HG02642 (cell line): ENCODE results near the gene RNF150.
A peak's percentile ranks its signal among the peaks of the same experiment; 100 is the strongest.
"Not testable (repeated sequence)": the region's sequence is repeated elsewhere in the genome, so short reads cannot be mapped to it uniquely, and the experiment has no call there.

ENCODE experiments used
- ATAC-seq: cut with Tn5 transposase; IDR thresholded peaks from one replicate; pipeline ENCODE4 v1.9.1; 2021; ENCODE audit warnings: mild to moderate bottlenecking; ENCODE audit not compliant: unreplicated experiment, poor library complexity

The RNF150 gene

DNA sequence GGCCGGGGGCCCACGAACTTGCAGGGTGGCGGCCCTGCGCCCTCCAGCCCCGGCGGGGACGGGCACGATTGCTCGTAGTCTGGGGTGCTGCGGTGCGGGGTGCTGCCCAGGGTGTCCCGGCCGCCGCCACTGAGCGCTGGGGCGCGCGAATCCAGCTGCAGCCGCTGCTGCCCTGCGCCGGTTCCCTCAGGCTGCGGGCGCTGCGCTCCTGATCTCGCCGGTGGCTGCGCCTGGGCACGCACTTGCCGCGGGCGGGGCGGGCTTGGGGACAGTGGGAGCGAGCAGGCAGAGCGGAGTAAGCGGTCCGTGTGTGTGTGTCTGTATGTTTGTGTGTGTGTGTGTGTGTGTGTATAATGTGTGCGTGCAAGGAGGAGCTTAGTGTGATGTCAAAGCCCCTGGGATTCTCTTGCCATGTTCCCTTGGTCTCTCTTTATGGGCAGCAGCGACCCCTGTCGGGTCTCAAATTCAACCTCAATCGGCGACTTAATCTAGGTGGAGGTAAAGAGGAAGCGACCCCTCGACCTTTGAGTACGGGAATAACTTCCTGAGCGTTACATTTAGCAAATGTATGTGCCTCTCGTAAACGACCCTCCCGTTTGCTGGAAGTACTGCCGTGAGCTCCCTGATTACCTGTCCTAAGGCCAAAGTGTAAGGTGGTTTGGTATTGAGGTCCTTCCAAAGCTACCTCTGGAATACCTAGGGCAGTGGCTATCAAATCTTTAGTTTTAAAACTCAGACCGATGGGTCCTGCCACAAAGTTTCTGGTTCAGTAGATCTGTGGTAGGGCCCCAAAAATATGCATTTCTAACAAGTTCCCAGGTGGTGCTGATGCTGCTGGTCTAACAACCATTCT, at the start of gene RNF150:
RNF150 (minus strand) TSS at position 324 of the 853 bp plus-strand sequence.
- ATAC-seq, result peak; percentile 74

DNA sequence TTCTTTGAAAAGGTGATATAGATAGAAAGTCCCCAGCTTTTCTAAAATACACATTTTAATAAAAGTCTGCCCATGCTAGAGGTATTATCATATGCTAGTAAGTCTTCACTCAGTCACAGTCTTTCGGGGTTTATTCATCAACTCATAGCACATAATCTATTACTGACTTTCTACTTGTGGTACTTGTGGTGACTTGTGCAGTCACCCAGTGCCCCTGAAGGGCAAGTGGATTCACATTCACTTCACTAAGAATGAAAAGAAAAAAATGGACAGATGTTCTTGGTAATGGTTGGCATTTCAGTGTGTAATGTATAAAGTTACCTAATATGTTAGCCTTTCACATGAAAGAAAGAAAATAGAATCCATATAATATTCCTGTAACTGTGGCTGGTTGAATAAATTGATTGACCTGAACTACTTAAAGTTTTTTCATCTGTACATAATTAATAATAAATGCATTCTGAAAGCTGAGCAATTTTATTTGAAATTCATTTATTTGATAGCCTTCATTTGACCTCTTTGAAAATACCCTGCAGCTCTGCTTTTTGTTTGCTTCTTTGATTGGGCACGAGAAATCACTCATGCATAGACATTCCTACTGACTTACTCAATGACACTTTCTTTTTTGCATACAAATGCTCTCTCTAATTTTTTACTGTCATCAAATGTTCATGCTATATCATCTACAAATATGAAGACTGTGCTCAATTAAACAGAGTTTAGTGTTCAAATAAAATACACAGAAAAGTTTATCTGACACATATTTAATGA, 47.9 kb upstream of the RNF150 start:
- ATAC-seq, result no peak

DNA sequence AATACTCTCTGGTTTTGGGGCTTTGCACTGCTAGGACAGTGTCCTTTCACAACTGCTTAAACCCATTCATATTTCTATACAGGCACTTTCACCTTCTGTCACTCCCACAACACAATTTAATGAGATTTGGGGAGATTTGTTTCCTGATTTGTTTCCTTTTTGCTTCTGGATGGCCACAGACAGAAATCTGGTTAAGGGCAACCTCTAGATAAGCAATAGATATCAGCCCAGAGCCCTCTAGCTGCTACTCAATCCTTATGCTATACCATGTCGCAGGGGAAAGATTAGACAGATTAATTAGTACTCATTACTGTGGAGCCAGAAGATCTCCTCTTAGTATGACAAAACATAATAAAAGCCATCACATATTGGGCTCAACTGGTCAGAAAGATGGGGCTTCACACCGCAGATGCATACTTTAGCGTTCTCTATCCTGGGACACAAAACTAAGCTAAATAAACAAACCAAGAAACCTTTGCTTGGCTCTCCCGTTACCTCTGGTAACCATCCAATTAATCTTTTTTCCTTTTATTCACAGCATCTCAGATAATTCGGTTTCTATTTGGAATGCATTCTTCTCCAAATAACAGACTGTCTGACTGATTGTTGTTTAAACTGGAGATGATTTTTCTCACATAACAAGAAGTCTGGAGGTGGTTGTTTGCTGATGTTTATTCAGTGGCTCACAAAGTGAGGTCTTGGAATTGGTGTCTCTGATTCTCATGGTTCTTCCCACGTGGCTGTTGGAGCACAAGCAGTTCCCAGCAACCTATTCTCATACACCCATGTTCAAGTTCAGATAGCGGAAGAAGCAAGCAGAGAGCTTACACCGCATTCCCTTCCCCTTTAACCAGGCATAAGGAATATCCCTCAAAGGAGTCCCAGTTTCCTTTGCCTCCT, 46.5 kb upstream of the RNF150 start:
- ATAC-seq, result no peak

DNA sequence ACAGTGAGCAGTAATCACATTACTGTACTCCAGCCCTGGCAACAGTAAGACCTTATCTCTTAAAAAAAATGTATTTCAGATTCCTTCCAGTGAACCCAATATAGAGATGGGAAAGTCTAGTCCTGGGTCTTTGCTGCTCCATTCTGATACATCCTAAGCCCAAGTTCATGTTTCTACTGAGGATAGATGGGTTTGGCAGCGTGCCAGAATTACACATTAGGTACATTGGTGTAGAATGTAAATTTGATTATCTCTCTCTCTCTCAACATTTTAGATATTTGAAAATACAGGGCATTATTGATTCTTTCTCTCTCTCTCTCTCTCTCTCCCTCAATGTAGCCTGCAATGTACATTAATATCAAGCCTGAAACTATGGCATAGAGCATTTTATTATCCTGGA, 43.9 kb upstream of the RNF150 start:
- ATAC-seq, result no peak

DNA sequence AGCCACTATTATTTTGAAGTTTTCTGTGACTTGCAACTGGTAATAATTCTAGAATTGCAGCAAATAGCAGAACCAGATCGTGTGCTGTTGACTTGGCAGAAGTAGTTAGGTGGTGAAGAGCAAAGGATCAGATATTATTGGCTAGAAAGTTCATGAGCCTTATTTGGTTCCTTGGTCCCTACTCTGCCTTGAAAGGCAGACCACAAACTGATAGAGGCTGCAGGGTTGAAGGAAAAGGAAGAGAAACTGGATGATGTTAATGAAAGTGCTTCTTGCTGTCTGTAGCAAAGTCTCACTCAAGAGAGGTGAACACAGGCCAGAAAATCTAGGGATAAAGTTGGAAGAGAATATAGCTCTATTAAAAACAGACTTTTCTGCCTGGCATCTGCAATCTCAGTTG, 41.2 kb upstream of the RNF150 start:
- ATAC-seq, result no peak

DNA sequence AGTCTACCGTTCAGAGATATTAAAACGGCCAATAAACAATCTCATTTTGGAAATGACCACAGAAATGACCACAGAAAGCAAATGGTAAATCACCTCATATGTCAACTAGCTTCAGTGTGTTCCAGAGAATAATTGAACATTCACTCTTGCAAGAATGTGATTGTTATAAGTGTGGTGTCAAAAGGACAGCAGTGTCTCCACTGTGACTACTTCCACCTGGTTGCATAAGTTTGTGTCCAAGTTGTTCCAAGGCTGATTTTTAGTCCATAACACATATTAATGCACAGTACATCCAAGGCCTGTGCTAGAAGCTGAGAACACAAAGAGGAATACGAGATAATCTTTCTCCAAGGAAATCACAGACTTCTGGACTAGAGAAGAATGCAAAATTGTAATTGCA, 37.4 kb upstream of the RNF150 start:
- ATAC-seq, result no peak

DNA sequence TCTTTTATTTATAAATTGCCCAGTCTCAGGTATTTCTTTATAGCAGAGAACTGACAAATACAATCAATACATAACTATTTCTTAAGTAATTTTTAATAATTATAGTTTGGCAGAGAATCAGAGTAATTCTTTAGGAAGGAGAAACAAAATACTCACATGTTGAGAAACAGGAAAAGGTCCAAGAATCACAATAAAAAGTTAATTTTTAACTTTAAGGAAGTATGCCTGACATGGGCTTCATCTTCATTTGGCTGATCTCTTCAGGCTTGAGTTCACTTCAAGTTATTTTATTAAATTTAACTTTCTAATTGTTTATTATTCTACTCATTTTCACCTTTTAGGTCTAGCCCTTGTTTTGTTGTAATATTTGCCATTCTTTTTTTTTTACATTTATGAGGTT, 36.1 kb upstream of the RNF150 start:
- ATAC-seq, result no peak

DNA sequence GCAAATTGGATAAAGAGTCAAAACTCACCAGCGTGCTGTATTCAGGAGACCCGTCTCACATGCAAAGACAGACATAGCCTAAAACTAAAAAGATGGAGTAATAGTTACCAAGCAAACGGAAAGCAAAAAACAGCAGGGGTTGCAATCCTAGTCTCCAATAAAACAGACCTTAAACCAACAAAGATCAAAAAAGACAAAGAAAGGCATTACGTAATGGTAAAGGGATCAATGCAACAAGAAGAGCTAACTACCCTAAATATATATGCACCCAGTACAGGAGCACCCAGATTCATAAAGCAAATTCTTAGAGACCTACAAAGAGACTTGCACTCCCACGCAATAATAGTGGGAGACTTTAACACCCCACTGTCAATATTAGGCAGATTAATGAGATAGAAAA, 31.7 kb upstream of the RNF150 start:
- ATAC-seq, result not testable (repeated sequence)

GRCh38 chr4:141159027-141159426, 25.8 kb upstream of the RNF150 start:
- ATAC-seq, result no peak

DNA sequence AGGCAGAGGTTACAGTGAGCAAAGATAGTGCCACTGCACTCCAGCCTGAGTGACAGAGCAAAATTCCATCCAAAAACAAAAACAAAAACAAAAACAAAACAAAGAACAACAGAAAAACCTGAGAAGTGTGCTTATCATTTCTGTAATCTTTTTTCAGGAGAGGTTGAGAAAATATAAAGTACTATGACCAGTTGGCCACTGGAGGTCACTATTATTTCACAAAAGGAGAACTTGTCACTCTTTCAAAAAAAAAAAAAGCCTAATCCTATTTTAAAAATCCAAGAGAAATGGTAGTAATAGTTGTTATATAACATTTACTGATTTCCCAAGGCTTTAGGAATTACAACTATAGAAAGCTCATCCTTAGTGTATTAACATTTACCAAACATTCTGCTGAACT, 24.9 kb upstream of the RNF150 start:
- ATAC-seq, result no peak

DNA sequence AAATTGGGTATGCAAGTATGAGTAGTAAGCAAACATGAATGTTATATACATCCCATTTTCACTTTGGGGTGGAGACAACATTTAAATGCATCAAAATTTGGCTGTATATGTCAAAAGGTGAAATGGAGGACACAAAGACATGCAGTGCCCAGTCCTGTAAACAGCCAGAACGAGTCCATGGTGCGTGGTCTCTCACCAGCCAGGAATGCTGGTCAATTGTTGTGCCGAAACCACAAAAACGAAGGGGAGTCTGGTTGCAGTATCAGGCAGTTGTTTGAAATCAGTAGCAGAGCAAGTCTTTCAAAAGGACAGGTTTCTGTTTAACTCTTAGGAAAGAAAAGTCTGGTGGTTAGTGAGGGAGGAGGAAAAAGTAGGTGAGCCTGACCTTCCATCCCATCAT, 22.3 kb upstream of the RNF150 start:
- ATAC-seq, result no peak

DNA sequence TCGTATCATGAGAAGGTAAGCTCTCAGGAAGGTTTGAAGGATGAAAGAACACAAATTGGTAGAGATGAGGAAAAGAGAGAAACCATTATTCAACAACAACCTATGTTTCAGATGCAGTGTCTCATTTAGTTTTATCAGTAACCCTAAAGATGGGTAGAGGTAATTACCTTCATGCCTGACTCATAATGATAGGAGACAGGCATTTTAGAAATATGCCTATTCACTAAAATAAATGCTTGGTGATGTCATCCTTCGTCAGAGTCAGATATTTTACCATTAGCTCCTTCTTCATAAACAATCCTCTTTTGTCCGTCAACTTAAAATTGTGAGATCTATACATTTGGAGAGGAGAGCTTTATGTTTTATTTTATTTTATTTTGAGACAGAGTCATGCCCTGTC, 21.5 kb upstream of the RNF150 start:
- ATAC-seq, result no peak

DNA sequence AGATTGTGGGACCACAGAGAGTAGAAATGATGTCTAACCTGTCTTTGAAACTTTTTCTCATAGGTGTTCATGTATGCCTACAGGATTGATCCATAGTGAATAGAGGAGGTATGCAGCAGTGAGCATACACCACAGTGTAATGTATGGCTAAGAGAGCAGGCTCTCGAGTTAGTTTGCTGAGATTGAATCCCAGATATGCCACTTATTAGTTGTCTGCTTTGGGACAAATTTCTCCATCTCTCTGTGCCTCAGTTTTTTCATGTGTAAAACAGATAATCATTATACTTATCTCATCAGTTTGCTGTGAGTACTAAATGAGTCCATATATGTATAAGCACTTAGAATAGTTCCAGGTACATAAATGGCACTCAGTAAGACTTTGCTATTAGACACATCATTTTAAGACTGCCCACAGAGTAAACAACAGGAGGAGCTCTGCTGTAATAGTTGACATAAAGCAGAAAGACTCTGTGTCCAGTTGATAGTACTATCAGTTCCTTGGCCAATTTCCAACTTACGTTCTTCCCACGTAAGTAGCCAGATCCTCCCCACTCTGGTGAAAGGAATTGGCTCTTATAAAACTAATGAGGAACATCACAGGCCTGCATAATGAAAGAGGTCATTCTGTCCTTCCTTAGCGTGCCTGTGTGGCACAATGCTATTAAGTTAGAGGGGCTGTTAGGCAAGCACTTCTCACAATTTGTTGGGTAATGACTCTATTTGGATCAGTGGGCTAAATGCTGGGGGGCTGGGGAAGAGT, 20.7 kb upstream of the RNF150 start:
- no peak for ATAC-seq

DNA sequence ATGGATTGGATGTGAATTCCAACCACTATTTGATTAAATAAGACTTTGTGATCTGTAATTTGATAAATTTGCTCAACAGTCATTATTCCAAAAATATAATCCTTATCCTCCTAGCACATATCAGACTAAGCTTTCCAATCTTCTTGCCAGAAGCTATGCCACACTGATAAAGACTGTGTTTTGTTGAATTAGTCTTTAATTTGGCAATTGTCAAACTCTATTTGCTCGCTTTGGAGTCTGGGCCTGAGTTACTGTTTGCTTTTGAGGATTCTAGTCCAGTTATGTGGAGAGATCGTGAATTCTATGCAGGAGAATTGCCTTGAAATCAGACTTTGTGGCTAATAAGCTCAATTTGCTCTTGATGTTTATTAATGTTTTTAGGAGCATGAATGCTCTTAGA, 10.9 kb upstream of the RNF150 start:
- no peak for ATAC-seq

GRCh38 chr4:141142423-141142822, 9.2 kb upstream of the RNF150 start:
- no peak for ATAC-seq

DNA sequence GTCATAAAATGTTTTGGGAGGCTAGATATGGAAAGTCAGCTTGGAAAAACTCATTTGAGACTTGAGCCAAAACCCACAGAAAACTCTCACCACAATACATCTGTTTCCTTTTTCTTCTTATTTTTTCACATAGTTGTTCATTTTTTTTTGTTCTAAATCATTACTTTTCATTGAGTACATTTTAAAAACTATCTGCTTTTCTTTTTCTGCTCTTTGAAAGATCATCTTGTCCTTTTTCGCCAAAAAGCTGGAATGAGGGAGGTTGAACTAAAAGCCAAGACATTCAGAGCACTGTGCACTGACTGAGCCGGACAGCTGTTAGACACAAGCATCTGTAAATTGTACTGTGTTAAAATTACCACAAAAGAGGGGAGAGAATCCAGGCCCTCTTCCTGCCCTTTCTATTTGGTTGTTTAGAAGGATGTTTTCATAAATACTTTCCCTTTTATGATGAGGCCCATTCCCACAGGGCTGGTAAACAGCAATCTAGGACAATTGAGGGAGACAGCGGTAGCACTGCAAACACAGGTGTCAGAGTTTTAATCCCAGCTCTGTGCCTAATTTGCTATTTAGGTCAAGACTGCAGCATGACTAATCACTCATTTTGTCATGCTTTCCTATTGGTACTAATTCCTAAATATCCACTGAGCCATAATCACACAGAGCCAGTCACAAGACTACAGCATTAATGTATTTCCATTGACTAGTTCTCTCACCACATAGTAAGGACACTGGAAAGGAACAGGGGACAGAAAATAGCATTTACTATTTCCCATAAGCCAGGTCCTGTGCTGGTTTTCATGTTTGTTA, 7.3 kb upstream of the RNF150 start:
- ATAC-seq, result no peak

GRCh38 chr4:141133999-141134995, 1.0 kb upstream of the RNF150 start:
- no peak for ATAC-seq

DNA sequence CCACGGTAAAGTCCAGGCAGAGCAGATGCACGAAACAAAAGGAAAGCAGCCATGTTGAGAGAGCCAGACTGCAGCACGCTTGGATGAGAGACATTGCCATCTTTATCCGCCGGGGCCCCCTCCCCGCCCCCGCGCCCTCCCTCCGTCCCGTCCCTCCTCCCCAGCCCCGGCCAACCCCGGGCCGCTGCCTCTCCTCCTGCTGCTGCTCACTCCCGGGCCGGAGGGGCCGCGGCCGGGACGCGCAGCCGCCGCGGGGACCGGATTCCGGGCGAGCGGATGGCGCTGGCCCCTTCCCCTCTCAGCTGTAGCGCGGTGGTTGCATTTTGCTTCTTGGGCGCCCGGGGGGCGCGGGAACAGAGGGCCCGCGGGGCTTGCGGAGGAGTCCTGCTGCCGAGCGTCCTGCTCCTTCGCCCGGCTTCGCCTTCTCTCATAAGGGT, 542 bp downstream of the RNF150 start:
- peak; percentile 30 for ATAC-seq
